Stimulated activated CD8-positive, alpha-beta memory T cell treated with anti-CD3 and anti-CD28 coated beads, Interleukin-7, amount 100 ng/mL, for 48 hours (primary cell): Measurements from ENCODE around the gene ANKRD40.

Source experiments
- DNase-seq, 2 donors: peaks; one replicate each; pipeline ENCODE4 v3.0.0-alpha.2; 2020; ENCODE audit warnings: low read depth in 1 of 2; ENCODE audit errors: extremely low read depth in 1 of 2

Gene ANKRD40

DNA sequence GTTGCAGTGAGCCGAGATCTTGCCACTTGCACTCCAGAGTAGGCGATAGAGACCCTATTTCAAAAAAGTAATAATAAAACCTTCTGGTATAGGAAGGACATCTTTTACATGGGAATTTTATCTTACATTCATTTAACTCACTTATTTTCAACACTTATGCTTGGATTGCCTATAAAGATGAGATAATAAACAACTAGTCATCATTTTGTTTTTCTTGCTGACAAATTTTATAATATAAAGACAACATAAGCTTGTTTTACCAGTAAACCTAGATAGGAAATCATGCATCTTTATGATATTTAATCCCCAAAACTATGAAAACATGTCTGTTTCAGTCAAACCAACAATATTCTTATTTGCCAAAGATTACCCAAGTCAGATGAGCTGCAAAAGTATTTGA is 56.1 kb downstream of the ANKRD40 start:
- no peak for DNase-seq

DNA sequence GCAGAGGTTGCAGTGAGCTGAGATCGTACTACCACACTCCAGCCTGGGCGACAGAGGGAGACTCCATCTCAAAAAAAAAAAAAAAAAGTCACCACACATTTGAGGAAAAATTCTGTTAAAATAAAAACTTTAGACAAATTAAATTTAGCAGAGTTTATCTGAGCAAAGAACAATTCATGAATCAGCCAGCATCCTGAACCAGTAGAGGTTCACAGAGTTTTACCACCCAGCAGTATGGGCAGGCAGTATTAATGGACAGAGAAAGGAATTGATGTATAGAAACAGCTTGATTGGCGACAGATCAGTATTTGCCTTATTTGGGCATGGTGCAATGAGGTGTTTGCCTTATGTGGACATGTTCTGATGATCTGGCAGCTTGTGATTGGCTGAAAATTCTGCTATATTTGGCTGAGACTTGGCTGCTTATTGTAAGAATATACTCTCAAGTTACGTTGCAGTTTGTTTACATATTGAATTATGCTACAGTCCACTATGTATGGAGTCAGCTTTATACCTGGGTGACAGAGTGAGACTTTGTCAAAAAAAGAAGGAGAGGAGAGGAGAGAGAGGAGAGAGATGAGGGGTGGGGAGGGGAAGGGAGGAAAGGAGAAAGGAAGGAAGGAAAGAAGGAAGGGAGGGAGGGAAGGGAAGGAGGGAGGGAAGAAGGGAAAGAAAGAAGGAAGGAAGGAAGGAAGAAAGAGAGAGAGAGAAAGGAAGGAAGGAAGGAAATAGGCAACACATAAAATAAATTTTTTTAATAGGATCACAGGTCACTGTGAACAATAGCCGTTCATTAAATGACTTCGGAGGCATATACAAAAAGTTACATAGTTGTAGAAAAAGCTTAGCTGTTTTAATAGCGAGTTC is 58.4 kb downstream of the ANKRD40 start:
- DNase-seq, result no peak

DNA sequence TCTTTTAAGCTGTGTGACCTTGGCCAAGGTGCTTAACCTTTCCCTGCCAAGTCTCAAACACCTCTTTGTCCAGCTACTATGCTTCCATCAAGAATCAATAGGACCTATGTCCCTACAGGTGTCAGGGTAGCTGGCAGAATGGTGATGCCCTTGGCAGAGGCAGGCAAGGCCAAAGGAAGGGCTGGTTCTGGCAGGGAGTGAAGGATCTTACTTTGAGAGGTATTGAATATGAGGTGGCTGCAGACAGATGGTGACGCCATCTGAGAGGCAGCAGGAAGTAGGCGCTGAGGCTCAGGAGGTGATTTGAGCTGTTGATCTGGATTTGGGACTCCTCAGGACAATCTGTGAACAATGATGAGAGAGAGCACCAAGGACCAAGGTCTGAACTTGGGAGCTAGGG is 60.5 kb downstream of the ANKRD40 start:
- no peak for DNase-seq

DNA sequence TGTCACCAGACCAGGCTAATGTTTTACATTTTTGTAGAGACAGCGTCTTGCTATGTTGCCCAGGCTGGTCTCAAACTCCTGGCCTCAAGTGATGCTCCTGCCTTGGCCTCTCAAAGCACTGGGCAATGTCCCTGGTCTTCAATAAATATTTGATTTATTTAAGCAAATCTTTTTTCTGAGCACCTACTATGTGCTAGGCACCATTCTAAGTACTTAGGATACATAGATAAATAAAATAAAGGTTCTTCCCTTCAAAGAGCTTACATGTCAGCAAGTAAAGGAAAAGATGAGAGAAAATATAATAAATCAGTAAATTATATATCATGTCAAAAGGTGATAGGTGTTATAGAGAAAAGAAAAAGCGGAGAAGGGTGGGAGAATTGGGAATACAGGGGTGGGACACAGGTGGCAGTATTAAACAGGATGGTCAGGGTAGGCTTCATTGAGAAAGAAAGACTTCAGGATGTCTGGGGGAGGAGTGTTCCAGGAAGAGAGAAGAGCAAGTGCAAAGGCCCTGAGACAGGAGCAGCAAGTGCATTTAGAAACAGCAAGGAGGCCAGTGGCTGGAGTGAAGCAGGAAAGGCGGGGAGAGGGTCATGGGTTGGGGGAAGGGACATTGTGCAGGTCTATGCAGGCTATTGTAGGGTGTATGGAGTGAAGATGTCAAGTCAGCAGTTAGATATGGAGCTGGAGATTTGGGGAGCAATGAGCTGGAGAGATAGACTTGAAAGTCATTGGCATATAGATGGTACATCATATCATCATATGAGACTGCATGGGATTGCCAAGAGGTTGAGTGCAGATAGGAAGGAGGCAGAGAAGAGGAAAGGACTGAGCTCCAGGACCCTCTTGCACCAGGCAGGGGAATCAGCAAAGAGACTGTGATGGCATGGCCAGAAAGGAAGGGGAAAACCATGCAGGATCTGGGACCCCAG is 61.7 kb downstream of the ANKRD40 start:
- DNase-seq, result no peak
